ENCODE data around the gene CRYL1.

GRCh38 chr13:20390526-20391175 lies 135.0 kb downstream of the CRYL1 start:
- TF ChIP-seq, protein P1, sequence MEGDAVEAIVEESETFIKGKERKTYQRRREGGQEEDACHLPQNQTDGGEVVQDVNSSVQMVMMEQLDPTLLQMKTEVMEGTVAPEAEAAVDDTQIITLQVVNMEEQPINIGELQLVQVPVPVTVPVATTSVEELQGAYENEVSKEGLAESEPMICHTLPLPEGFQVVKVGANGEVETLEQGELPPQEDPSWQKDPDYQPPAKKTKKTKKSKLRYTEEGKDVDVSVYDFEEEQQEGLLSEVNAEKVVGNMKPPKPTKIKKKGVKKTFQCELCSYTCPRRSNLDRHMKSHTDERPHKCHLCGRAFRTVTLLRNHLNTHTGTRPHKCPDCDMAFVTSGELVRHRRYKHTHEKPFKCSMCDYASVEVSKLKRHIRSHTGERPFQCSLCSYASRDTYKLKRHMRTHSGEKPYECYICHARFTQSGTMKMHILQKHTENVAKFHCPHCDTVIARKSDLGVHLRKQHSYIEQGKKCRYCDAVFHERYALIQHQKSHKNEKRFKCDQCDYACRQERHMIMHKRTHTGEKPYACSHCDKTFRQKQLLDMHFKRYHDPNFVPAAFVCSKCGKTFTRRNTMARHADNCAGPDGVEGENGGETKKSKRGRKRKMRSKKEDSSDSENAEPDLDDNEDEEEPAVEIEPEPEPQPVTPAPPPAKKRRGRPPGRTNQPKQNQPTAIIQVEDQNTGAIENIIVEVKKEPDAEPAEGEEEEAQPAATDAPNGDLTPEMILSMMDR (IDR thresholded peaks at IDR 0.05; ENCODE audit: poor library complexity) = no peak
- no peak for TF ChIP-seq EZH2 (IDR thresholded peaks at IDR 0.05; ENCODE audit: borderline replicate concordance)
